Natural killer cell (primary cell): ENCODE data around the gene EVC. TPM values are rescaled to one million over a fixed set of nuclear protein-coding genes. Genes with fewer than 3 reads are reported as not detected.
"Not testable (repeated sequence)": the region's sequence is repeated elsewhere in the genome, so short reads cannot be mapped to it uniquely, and the experiment has no call there.

Experiments used
- ATAC-seq, 3 donors: fragments of 150-1000 bp in 2 of 3; fragments of 200-7000 bp in 1 of 3; cut with Tn5 transposase; 1 replicate in 1 of 3; 2 replicates in 2 of 3; pipeline ENCODE4 v1.10.0; 2021; ENCODE audit warnings: mild to moderate bottlenecking in 2 of 3, moderate library complexity in 2 of 3
- DNase-seq, 2 donors: peaks; one replicate each; pipeline versions ENCODE4 v3.0.0 to v3.0.0-alpha.2; 2013 to 2021; ENCODE audit warnings: mixed read lengths in 1 of 2
- H3K27ac ChIP-seq: one replicate; pipeline ENCODE4 v1.5.1; 2013; ENCODE audit warnings: mild to moderate bottlenecking, low read length
- H3K27me3 ChIP-seq: one replicate; pipeline ENCODE4 v1.6.1; 2013; ENCODE audit warnings: low read length; ENCODE audit not compliant: control insufficient read depth, insufficient read depth
- H3K36me3 ChIP-seq: one replicate; pipeline ENCODE4 v1.6.1; 2013; ENCODE audit warnings: low read length; ENCODE audit not compliant: control insufficient read depth, insufficient read depth
- H3K4me1 ChIP-seq: one replicate; pipeline ENCODE4 v1.6.1; 2013; ENCODE audit warnings: low read length; ENCODE audit not compliant: control insufficient read depth, insufficient read depth
- H3K4me3 ChIP-seq: one replicate; pipeline ENCODE4 v1.5.1; 2013; ENCODE audit warnings: low read length
- H3K9me3 ChIP-seq: one replicate; pipeline ENCODE4 v1.6.1; 2013; ENCODE audit warnings: low read length; ENCODE audit not compliant: control insufficient read depth, insufficient read depth
- H3K27ac Mint-ChIP-seq, 2 donors: one replicate each; pipeline ENCODE4 v1.8.0; 2022; ENCODE audit warnings: mild to moderate bottlenecking in 2 of 2, mixed read lengths in 2 of 2, moderate library complexity in 1 of 2
- H3K27me3 Mint-ChIP-seq, 2 donors: one replicate each; pipeline ENCODE4 v1.8.0; 2022; ENCODE audit warnings: low read depth in 2 of 2, mixed read lengths in 2 of 2
- H3K36me3 Mint-ChIP-seq: one replicate; pipeline ENCODE4 v1.8.0; 2022; ENCODE audit warnings: mixed read lengths
- H3K4me1 Mint-ChIP-seq, 2 donors: one replicate each; pipeline ENCODE4 v1.8.0; 2022; ENCODE audit warnings: mixed read lengths in 2 of 2
- H3K4me3 Mint-ChIP-seq: one replicate; pipeline ENCODE4 v1.8.0; 2022; ENCODE audit warnings: mild to moderate bottlenecking, moderate library complexity, mixed read lengths
- H3K9me3 Mint-ChIP-seq, 2 donors: one replicate each; pipeline ENCODE4 v1.8.0; 2022; ENCODE audit warnings: mixed read lengths in 2 of 2
- CTCF ChIP-seq: fragments of 200-600 bp; IDR thresholded peaks from one replicate; pipeline ENCODE4 v1.8.0; 2022; ENCODE audit warnings: antibody characterized with exemption
- WGBS: methylation state at CpG from one replicate; pipeline ENCODE4 v1.1.7; 2013; ENCODE audit warnings: missing lambda C conversion rate; ENCODE audit not compliant: insufficient coverage; 5-methylcytosine and 5-hydroxymethylcytosine counted together
- intact Hi-C: fragments of 100-400 bp; cut with micrococcal nuclease; formaldehyde crosslinking; loops from one replicate; pipeline ENCODE4 v1.14.2; 2022
- total RNA-seq, 4 donors: library from RNA; stranded (reverse); fragments of 120-200 nt in 1 of 4; gene quantifications; one replicate each; pipeline versions ENCODE4 v1.2.3 to v1.2.4, GENCODE V29; 2013 to 2022

EVC gene
- total RNA-seq, 3 donors from 2014 or later (not counting 1 experiment from before 2014, with no cell fraction given), result 0.18 to 2.9 (median 0.42) TPM

GRCh38 chr4:5810770-5811430 is 99.9 kb downstream of the EVC start:
- Mint-ChIP-seq H3K4me3 (no peak overlapping the region), H3K9me3 (no peaks in the 10 kb centered on the region), H3K36me3 (no peaks in the 10 kb centered on the region), H3K27me3 (peaks cover 0 to 6% of the 10 kb centered on the region in 2 donors), H3K4me1 (no peaks in the 10 kb centered on the region), H3K27ac (no peak overlapping the region)
- Histone ChIP-seq H3K27me3 (no peaks in the 10 kb centered on the region), H3K9me3 (no peaks in the 10 kb centered on the region), H3K27ac (no peak overlapping the region), H3K4me3 (no peak overlapping the region), H3K4me1 (no peaks in the 10 kb centered on the region), H3K36me3 (no peaks in the 10 kb centered on the region)
- no peak for TF ChIP-seq CTCF
- WGBS, result 91% methylated on average over 12 of the region's 12 CpGs
- ATAC-seq (no peak), DNase-seq (no peak)
- intact Hi-C loops, result loop anchor here (10.0 kb wide), 1 partner anchor 816 kb away; no protein-coding TSS in a partner anchor

GRCh38 chr4:5812057-5812456 is 101.1 kb downstream of the EVC start:
- not testable (repeated sequence) for H3K36me3 Mint-ChIP-seq, H3K9me3 Mint-ChIP-seq, H3K27ac ChIP-seq, H3K4me3 Mint-ChIP-seq, H3K27me3 ChIP-seq, DNase-seq, H3K36me3 ChIP-seq, H3K4me1 ChIP-seq, H3K27ac Mint-ChIP-seq, H3K4me1 Mint-ChIP-seq, H3K27me3 Mint-ChIP-seq, H3K9me3 ChIP-seq, H3K4me3 ChIP-seq, ATAC-seq
- intact Hi-C loops, result loop anchor here (2.0 to 10.0 kb wide), 2 partner anchors 817 to 1323 kb away; no protein-coding TSS in a partner anchor
- WGBS, result 91% methylated on average over 5 of the region's 5 CpGs

GRCh38 chr4:5812506-5813229 is 101.7 kb downstream of the EVC start:
- no peak overlapping the region for H3K27ac ChIP-seq
- DNase-seq (peak in 1 of 2 donors; percentile 58), ATAC-seq (peak in 2 of 3 donors; percentile 43 to 62)
- WGBS, result 78% methylated on average over 9 of the region's 9 CpGs
- peak; percentile 46 for TF ChIP-seq CTCF
- H3K4me1 Mint-ChIP-seq, result no peaks in the 10 kb centered on the region
- no peaks in the 10 kb centered on the region for H3K27me3 ChIP-seq
- H3K9me3 Mint-ChIP-seq, result no peaks in the 10 kb centered on the region
- H3K36me3 ChIP-seq, result no peaks in the 10 kb centered on the region
- H3K36me3 Mint-ChIP-seq, result no peaks in the 10 kb centered on the region
- no peak overlapping the region for H3K4me3 Mint-ChIP-seq
- no peaks in the 10 kb centered on the region for H3K4me1 ChIP-seq
- no peak overlapping the region for H3K27ac Mint-ChIP-seq
- intact Hi-C loops, result loop anchor here (2.0 to 10.0 kb wide), 2 partner anchors 818 to 1324 kb away; no protein-coding TSS in a partner anchor
- H3K9me3 ChIP-seq, result no peaks in the 10 kb centered on the region
- H3K27me3 Mint-ChIP-seq, result peaks cover 0 to 6% of the 10 kb centered on the region in 2 donors
- no peak overlapping the region for H3K4me3 ChIP-seq

- Mint-ChIP-seq H3K27me3 (peaks cover 0 to 6% of the 10 kb centered on the region in 2 donors), H3K9me3 (no peaks in the 10 kb centered on the region), H3K36me3 (no peaks in the 10 kb centered on the region), H3K4me1 (no peaks in the 10 kb centered on the region), H3K27ac (no peak overlapping the region), H3K4me3 (no peak overlapping the region)
- intact Hi-C loops, result loop anchor here (2.0 to 10.0 kb wide), 2 partner anchors 819 to 1325 kb away; no protein-coding TSS in a partner anchor
- Histone ChIP-seq H3K27me3 (no peaks in the 10 kb centered on the region), H3K9me3 (no peaks in the 10 kb centered on the region), H3K4me1 (no peaks in the 10 kb centered on the region), H3K27ac (no peak overlapping the region), H3K4me3 (no peak overlapping the region), H3K36me3 (no peaks in the 10 kb centered on the region)
- no peak for DNase-seq
- no peak for ATAC-seq
- no peak for TF ChIP-seq CTCF
- WGBS, result 92% methylated on average over 7 of the region's 7 CpGs
Observed at GRCh38 chr4:5813882-5814255, 102.9 kb downstream of the EVC start.
